C4-2B (cell line): ENCODE measurements around the gene HLA-DMB.

Experiments used
- ZFX ChIP-seq: fragments of 450-650 bp; IDR thresholded peaks from 2 replicates; pipeline ENCODE4 v1.6.1; 2017
- TF ChIP-seq, protein P1 (sequence below): fragments of 450-650 bp; conservative IDR thresholded peaks from 2 replicates; pipeline ENCODE4 v1.5.1; 2017; ENCODE audit warnings: mild to moderate bottlenecking

DNA sequence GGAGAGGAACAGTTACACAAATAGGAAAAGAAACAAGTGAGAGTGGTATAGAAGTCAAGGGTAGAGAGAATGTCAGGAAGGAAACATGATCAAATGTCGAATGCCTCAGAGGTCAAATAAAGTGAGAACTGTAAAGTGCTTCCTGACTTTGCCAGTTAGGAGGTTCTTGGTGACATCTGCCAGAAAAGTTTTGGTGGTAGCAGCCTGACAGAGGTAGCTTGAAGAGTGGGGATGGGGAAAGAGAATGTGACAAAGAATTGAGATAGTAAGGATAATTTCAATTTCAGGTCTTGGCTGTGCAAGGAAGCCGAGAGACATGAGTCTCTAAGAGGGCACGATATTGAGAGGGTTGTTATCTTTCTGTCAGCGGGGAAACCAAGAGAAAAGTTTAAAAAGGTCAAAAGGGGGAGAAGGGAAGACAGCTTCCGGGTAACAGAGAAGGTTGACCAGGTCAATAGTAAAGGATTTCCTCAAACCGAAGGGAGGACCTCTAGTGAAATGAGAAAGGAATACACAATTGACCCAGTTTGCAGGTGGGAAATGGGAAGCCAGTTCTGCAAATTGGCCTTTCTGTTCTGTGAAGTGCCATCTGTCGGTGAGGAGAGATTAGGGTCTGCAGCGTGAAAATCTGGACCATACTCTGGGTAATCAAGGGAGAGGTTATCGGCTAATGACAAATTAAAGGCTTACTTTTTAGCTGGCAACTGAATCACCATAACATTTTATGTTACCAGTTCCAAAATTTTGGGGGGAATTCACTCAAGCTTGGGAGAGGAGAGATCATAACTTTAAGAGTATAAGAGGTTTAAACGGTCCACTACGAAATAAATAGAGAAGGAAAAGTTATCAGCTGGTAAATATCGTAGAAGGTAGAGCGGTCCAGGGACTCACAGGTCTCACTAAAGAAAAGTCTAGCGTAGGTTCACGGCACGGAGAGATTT is 26.6 kb upstream of the HLA-DMB start:
- TF ChIP-seq, protein P1, sequence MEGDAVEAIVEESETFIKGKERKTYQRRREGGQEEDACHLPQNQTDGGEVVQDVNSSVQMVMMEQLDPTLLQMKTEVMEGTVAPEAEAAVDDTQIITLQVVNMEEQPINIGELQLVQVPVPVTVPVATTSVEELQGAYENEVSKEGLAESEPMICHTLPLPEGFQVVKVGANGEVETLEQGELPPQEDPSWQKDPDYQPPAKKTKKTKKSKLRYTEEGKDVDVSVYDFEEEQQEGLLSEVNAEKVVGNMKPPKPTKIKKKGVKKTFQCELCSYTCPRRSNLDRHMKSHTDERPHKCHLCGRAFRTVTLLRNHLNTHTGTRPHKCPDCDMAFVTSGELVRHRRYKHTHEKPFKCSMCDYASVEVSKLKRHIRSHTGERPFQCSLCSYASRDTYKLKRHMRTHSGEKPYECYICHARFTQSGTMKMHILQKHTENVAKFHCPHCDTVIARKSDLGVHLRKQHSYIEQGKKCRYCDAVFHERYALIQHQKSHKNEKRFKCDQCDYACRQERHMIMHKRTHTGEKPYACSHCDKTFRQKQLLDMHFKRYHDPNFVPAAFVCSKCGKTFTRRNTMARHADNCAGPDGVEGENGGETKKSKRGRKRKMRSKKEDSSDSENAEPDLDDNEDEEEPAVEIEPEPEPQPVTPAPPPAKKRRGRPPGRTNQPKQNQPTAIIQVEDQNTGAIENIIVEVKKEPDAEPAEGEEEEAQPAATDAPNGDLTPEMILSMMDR, result peak; percentile 81
- TF ChIP-seq ZFX, result no peak
